HUES48 (cell line): Measurements from ENCODE around the gene CCDC91.
"Not testable (repeated sequence)": the region's sequence is repeated elsewhere in the genome, so short reads cannot be mapped to it uniquely, and the experiment has no call there.

Experiments used
- H3K27ac ChIP-seq: one replicate; pipeline ENCODE4 v1.7.0; 2013; ENCODE audit warnings: low read depth, low read length, inconsistent platforms
- H3K27me3 ChIP-seq: 2 replicates; pipeline ENCODE4 v1.6.1; 2013; ENCODE audit warnings: mild to moderate bottlenecking, low read length; ENCODE audit not compliant: control insufficient read depth, insufficient read depth
- H3K36me3 ChIP-seq: 2 replicates; pipeline ENCODE4 v1.6.1; 2013; ENCODE audit warnings: low read length; ENCODE audit not compliant: control insufficient read depth, insufficient read depth
- H3K4me1 ChIP-seq: 2 replicates; pipeline ENCODE4 v1.6.1; 2013; ENCODE audit warnings: mild to moderate bottlenecking, low read length; ENCODE audit not compliant: control insufficient read depth, insufficient read depth
- H3K4me3 ChIP-seq: 2 replicates; pipeline ENCODE4 v1.5.1; 2013; ENCODE audit warnings: mild to moderate bottlenecking, low read depth, low read length
- H3K9ac ChIP-seq: 2 replicates; pipeline ENCODE4 v1.6.1; 2013; ENCODE audit warnings: mild to moderate bottlenecking, low read depth, low read length, moderate library complexity
- H3K9me3 ChIP-seq: 2 replicates; pipeline ENCODE4 v1.6.1; 2013; ENCODE audit warnings: low read length; ENCODE audit not compliant: control insufficient read depth, insufficient read depth

The CCDC91 gene

DNA sequence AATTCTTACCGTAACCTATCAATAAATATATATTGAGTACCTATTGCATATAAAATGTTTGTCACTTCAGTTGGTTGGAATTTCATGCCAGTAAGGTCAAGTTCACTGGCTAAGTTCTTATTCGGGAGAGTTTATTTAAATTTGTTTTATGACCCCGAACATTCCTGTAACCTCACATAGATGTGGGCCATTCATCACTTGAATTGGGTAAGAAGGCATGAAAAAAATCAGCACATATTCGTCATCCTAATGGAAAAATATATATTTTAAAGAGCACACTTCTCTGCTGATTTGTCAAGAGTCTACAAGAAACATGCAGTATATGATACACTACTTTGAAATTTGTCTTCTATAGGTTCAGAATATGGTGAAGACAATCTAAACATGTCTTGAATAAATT lies 263.4 kb downstream of the CCDC91 start:
- Histone ChIP-seq H3K9me3 (no peaks in the 10 kb centered on the region), H3K9ac (no peak overlapping the region), H3K36me3 (no peaks in the 10 kb centered on the region), H3K27me3 (no peaks in the 10 kb centered on the region), H3K27ac (no peak overlapping the region), H3K4me1 (peaks cover 5% of the 10 kb centered on the region; the same call in 1 of the 2 replicates), H3K4me3 (no peak overlapping the region)

DNA sequence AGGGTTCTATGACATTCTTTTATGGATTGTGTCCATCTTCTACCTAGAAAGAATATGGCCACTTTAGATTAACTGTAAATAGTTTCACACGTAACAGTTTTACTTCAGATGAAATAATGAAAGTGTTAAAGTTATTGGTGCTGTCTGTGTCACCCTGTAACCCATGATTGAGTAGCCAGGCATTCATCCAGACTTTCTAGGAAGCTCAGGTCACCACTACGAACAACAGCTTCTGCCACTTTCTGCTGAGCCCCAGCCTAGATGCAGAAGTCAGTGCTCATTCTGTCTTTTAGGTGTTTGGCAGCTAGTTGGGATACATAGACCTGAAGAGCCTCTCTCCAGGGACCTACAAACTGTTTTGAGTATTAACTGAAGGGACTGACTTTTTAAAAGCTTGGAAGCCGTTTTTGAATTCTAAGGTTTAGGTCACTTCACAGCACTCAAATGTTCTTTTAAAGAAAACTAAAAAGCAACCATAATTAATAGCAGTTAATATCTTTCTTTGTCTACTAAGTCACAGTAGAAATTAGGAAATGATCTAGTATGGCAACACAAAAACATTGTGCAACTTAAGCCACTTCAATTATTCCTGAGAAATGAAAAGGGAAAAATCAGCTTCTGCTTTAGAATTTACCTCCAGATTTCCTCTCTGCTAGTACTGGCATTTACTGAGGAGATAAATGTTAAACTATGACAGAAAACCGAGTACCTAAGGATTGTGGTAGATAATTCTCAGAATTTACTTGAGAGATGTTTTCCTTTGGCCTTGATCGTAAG lies 266.9 kb downstream of the CCDC91 start:
- no peaks in the 10 kb centered on the region for H3K9me3 ChIP-seq
- no peak overlapping the region for H3K27ac ChIP-seq

DNA sequence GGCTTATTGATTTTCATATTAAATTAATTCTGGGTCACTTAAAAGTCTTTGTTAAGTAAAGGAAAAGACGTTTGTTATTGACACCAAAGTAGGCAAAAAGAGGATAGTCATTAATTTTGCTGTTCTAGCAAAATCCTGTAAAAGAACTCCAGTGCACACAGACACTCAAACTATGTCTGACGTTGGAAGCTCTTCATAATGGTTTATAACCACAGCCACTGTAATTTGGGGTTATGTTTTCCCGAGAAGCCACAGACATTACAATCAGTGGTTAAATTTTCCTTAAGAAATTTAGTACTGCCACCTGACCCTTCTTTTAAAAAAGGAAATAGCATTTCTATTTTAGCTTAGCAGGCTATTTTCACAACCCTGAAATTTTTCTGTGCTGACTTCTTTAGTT lies 267.5 kb downstream of the CCDC91 start:
- H3K9me3 ChIP-seq: no peaks in the 10 kb centered on the region
- peaks cover 38% of the 10 kb centered on the region for H3K4me1 ChIP-seq
- H3K36me3 ChIP-seq: no peaks in the 10 kb centered on the region
- no peak overlapping the region for H3K9ac ChIP-seq
- no peaks in the 10 kb centered on the region for H3K27me3 ChIP-seq
- no peak overlapping the region for H3K27ac ChIP-seq
- H3K4me3 ChIP-seq: no peak overlapping the region

More for the DNA sequence above, 266.9 kb downstream of the CCDC91 start:
- Histone ChIP-seq H3K36me3 (no peaks in the 10 kb centered on the region), H3K4me1 (peaks cover 38% of the 10 kb centered on the region), H3K9ac (no peak overlapping the region), H3K27me3 (no peaks in the 10 kb centered on the region), H3K4me3 (no peak overlapping the region)

DNA sequence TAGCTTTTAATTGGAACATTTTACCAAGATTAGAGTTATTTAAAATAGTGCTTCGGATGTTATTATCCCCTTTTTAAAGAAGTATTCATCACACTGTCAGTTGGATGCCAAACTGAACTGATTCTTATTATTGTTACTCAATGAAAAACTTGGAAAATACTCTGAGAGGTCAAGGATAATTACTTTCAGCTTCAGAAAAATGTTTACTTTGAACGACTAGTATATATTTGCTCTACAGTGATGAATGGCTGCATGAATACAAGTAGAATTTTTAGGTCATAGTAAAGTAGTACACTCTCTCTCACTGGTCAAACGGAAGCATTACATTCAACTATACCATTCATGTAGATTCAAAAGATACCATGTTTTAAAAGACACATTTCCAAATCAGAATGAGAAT lies 269.2 kb downstream of the CCDC91 start:
- H3K27me3 ChIP-seq: no peaks in the 10 kb centered on the region
- H3K4me1 ChIP-seq: peaks cover 38% of the 10 kb centered on the region
- no peak overlapping the region for H3K4me3 ChIP-seq
- H3K9me3 ChIP-seq: no peaks in the 10 kb centered on the region
- H3K36me3 ChIP-seq: no peaks in the 10 kb centered on the region; the same call in 1 of the 2 replicates
- H3K9ac ChIP-seq: no peak overlapping the region
- H3K27ac ChIP-seq: peak overlapping the region; percentile 91

DNA sequence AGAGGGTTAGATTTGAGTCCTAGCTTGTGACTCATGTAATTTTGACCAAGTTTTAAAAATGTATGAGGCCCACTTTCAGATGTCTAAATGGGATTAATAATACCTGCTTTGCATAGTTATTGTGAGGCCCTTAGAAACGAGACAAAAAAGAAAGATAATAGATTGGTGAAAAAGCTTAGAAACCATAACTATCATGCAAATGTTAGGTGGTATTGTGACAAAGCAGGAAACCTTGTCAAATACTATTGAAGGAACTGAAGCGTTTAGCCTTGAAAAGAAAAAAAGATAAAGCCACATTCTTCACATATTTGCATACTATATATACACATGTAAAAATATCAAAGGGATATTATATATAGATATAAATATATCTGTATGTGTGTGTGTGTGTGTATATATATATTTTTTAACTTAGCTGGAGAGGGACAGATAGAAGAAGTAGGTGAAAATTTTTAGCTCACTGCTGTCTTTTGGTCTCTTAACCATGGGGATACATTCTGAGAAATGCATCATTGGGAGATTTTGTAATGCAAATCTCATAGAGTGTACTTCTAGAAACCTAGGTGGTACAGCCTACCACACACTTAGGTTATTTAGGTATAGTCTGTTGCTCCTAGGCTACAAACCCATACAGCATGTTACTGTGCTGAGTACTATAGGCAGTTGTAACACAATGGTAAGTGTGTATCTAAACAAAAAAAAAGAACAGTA lies 270.3 kb downstream of the CCDC91 start:
- peak overlapping the region; percentile 91 for H3K27ac ChIP-seq
- H3K9ac ChIP-seq: peak overlapping the region; percentile 42
- H3K4me1 ChIP-seq: peaks cover 38% of the 10 kb centered on the region
- H3K36me3 ChIP-seq: no peaks in the 10 kb centered on the region; the same call in 1 of the 2 replicates
- H3K4me3 ChIP-seq: peak overlapping the region; percentile 31
- H3K9me3 ChIP-seq: no peaks in the 10 kb centered on the region
- H3K27me3 ChIP-seq: no peaks in the 10 kb centered on the region

DNA sequence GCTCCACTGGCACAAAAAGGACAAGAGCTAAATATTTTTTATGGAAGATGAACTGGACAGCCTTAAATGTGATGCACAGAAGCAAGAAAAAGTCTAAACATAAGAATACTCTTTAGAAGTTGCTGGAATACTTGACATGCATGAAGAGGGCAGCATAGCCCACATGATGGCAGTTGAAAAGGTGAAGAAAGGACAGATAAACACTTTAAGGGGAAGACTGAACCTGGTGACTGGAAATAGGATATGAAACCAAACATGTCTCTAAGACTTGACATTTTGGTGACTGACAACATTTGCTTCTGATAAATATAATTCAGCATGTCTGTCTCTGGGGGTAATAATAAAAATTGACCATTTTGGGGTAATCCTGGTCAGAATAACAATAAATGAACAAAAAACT lies 273.1 kb downstream of the CCDC91 start:
- Histone ChIP-seq H3K4me1 (peaks cover 33% of the 10 kb centered on the region), H3K27ac (no peak overlapping the region), H3K9me3 (no peaks in the 10 kb centered on the region), H3K27me3 (no peaks in the 10 kb centered on the region), H3K4me3 (no peak overlapping the region), H3K9ac (no peak overlapping the region), H3K36me3 (no peaks in the 10 kb centered on the region; the same call in 1 of the 2 replicates)

DNA sequence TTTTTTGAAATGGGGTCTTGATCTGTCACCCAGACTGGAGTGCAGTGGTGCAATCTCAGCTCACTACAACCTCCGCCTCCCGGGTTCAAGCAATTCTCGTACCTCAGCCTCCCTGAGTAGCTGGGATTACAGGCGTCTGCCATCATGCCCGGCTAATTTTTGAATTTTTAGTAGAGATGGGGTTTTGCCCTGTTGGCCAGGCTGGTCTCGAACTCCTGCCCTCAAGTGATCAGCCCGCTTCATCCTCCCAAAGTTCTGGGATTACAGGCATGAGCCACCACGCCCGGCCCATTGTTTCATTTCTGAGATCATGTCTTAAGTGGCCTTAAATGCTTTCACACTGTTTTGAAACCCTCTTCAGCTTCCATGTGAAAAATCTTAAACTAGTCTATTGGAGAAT lies 281.5 kb downstream of the CCDC91 start:
- H3K4me1 ChIP-seq: not testable (repeated sequence)

DNA sequence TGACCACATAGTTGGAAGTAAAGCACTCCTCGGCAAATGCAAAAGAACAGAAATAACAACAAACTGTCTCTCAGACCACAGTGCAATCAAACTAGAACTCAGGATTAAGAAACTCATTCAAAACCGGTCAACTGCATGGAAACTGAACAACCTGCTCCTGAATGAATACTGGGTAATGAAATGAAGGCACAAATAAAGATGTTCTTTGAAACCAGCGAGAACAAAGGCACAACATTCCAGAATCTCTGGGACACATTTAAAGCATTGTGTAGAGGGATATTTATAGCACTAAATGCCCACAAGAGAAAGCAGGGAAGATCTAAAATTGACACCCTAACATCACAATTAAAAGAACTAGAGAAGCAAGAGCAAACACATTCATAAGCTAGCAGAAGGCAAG lies 285.9 kb downstream of the CCDC91 start:
- H3K36me3 ChIP-seq, H3K9ac ChIP-seq, H3K27ac ChIP-seq, H3K4me3 ChIP-seq, H3K9me3 ChIP-seq, H3K4me1 ChIP-seq, H3K27me3 ChIP-seq: not testable (repeated sequence)

More for the DNA sequence above, 281.5 kb downstream of the CCDC91 start:
- H3K36me3 ChIP-seq, H3K4me3 ChIP-seq, H3K9me3 ChIP-seq, H3K27me3 ChIP-seq, H3K27ac ChIP-seq, H3K9ac ChIP-seq: not testable (repeated sequence)

DNA sequence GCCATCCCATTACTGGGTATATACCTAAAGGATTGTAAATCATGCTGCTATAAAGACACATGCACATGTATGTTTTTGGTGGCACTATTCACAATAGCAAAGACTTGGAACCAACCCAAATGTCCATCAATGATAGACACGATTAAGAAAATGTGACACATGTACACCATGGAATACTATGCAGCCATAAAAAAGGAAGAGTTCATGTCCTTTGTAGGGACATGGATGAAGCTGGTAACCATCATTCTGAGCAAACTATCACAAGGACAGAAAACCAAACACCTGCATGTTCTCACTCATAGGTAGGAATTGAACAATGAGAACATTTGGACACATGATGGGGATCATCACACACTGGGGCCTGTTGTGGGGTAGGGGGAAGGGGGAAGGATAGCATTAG lies 288.8 kb downstream of the CCDC91 start:
- not testable (repeated sequence) for H3K27ac ChIP-seq, H3K9ac ChIP-seq, H3K4me3 ChIP-seq, H3K9me3 ChIP-seq, H3K27me3 ChIP-seq, H3K36me3 ChIP-seq, H3K4me1 ChIP-seq

DNA sequence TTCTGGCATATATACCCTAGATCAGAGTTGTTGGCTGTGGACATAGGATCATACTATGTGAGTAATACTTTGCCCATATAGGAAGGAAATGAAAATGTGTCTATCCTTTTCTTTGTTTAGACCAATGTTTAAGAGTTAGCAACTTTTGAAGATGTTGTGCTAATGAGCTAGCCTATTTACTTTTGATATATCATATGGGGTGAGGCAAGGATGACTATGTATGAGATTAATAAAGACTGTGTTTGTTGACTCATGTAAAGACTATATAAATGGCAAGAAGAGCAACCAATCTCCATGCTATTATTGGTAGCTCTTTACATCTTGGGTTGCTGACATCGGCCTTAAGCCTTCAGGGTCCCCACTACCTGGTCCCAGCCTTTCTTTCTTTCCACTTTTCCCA lies 289.4 kb downstream of the CCDC91 start:
- no peaks in the 10 kb centered on the region for H3K9me3 ChIP-seq
- no peak overlapping the region for H3K27ac ChIP-seq
- H3K27me3 ChIP-seq: no peaks in the 10 kb centered on the region
- H3K4me1 ChIP-seq: no peaks in the 10 kb centered on the region
- no peak overlapping the region for H3K4me3 ChIP-seq
- no peaks in the 10 kb centered on the region for H3K36me3 ChIP-seq
- H3K9ac ChIP-seq: no peak overlapping the region

DNA sequence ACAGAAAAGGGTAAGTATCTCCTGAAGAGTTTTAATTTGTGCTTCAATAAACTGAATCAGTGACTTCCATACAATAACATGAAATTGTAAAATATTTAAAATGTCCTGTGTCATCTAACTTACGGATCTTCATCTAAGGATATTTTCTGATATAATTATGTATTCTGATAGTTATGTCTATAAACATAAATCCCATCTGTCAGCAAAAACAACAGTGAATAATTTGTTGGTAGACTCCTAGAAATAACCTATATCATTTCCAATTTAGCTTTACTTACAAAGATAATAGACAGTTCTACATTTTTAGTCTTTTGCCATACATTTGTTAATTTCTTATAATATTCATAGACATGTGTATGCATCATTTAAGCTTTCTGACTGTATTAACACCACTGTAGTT lies 293.9 kb downstream of the CCDC91 start:
- Histone ChIP-seq H3K4me3 (no peak overlapping the region), H3K27me3 (no peaks in the 10 kb centered on the region), H3K36me3 (no peaks in the 10 kb centered on the region), H3K4me1 (peaks cover 26% of the 10 kb centered on the region), H3K27ac (no peak overlapping the region), H3K9ac (no peak overlapping the region), H3K9me3 (no peaks in the 10 kb centered on the region)
